ENCODE data around the gene ACADSB. TPM values are rescaled to one million over a fixed set of nuclear protein-coding genes. Genes with fewer than 3 reads are reported as not detected.

Gene ACADSB
- total RNA-seq, 1 donor from 2014 or later, result 14.5 TPM

- DNase-seq, result no peak
These were observed 34.1 kb downstream of the ACADSB start for GRCh38 chr10:123042708-123043408.

DNA sequence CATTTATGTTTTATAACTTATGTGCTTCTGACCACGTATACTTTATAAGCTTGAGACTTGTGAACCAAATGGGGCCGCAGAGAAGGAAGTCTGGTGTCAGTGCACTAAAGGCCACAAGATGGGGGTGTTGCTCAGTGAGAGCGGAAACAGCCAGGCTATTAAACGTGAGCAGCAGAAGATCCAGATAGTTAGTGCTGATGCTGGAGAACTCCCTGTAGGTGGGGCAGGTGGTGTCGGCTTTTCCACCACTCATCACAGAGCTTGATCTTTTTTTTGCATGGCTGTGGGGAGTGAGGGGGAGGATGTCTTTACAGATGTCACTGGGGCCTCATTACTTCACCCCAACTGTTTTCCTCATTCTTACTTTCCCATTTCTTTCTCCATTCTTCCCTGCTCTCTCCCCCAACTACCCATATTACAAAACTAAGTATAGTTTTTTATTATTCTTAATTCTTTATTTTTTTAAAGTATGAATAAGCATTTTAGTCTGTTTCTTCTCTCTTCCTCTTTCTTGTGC is 34.7 kb downstream of the ACADSB start:
- DNase-seq, result peak; percentile 21

DNA sequence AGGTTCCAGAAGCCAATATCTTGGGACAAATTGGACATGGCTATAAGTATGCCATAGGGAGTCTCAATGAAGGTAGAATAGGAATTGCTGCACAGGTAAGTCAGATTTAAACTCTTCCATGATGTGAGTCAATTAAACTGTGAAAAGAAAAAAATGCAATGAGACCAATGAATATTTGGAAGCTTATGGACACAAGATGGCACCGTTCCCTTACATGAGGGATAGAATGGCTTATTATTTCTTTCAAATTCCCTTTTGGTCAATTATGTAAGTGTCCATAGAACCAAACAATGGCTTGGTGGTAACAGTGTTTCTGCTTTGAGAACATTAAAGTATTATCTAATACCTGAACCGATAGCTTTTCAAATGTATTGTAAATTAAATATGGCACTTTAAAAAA is 35.6 kb downstream of the ACADSB start:
- no peak for DNase-seq

GRCh38 chr10:123045961-123046731 is 37.3 kb downstream of the ACADSB start:
- no peak for DNase-seq

- DNase-seq, result no peak
These were observed 49.2 kb downstream of the ACADSB start for GRCh38 chr10:123057968-123058367.

GRCh38 chr10:123061865-123062264 is 53.1 kb downstream of the ACADSB start:
- no peak for DNase-seq

DNA sequence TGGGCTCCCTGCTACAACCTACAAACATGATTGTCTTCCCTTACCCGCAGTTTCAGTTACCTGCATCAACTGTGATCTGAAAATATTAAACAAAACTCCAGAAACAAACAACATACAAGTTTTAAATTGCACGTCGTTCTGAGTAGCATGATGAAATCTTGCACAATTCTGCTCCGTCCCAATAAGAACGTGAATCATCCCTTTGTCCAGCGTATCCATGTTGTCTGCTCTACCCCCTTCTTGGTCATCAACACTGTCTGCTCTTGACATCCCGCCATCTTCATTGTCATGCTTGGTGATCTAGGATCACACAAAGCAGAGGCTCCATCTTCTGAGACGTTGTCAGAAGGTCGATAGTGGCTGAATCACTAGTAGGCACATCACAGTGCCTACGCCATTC is 53.9 kb downstream of the ACADSB start:
- DNase-seq, result no peak

GRCh38 chr10:123068087-123068853 is 59.5 kb downstream of the ACADSB start:
- no peak for DNase-seq

DNA sequence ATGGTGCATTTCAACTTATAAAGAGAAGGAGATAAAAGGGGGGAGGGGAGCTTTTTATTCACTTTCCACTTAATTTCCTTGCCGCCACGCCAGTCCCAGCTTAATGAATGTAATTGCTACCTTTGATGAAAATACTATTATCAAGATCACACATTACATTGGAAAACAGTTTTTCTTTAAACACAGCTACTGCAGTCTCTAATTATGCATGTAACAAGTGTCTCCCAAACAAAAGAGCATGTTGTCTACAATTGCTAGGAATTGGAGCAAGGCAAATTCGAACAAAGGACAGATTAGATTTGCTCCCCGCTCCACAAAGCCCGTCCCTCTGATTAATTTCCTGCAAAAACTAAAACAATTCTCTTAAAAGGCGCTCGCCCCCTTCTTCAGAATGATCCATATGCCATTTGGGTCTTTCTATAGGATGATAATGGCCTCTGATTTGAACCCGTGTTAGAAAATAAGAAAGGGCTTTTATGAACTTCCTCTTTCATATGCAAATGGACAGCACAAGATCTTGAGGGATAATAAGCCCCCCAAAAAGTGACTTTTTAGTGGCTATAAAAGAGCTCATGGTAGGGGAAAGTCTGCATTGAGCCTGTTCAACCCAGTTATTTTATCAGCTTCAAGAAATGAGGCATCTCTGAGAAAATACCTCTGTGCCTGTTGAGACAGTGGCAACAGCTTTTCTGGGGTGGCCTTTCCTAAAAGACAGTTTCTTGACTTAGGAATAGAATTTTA is 60.6 kb downstream of the ACADSB start:
- DNase-seq, result no peak

DNA sequence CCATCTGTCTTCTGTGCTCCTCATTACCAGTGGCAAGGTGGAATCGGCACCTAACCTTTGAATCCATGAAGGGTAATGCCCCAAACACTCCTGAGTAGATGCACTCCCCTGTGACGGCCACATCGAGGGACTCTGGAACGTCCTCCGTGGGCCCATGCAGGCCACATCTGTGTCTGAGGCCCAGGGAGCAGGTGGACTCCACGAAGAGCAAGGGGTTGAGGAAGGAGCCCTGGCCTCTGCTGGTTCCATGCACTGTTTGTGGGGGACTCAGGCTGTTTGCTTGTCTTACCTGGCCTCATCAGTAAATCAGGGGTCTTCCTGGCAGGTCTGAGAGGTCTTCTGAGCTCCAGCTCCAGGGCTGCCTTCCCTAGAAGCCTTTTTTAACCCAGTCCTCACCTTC is 64.4 kb downstream of the ACADSB start:
- DNase-seq, result no peak

- no peak for DNase-seq
These were observed 65.4 kb downstream of the ACADSB start for GRCh38 chr10:123074215-123074614.

- no peak for DNase-seq
These were observed 73.1 kb downstream of the ACADSB start for GRCh38 chr10:123081896-123082295.

DNA sequence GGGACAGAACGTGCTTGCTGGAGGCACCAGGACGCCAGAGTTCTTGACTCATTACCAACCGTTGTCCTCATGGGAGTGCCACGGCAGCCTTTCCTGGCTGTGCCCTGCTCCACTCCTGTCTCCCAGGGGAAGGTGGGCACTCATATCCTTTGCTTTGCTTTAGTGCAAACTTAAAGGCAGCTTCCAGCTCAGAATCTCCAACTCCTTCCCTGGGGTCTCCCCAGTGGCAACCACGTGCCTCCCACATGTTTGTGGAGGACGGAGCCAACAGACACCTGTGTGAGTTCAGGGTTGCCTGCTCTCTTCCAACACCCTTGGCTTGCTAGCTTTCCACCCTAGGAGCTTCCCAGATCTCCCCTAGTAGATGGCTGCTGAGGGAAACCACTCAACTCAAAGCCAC is 75.0 kb downstream of the ACADSB start:
- no peak for DNase-seq

DNA sequence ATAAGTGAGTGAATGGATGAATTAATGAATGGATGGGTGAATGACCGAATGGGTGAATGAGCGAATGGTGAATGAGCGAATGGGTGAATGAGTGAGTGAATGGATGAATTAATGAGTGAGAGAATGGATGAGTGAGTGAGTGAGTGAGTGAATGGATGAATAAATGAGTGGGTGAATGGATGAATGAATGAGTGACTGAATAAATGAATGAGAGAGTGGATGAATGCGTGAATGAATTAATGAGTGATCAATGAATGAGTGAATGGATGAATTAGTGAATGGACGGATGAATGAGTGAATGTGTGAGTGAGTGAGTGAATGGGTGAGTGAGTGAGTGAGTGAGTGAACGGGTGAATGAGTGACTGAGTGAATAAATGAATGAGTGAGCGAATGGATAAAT is 77.5 kb downstream of the ACADSB start:
- DNase-seq, result no peak

DNA sequence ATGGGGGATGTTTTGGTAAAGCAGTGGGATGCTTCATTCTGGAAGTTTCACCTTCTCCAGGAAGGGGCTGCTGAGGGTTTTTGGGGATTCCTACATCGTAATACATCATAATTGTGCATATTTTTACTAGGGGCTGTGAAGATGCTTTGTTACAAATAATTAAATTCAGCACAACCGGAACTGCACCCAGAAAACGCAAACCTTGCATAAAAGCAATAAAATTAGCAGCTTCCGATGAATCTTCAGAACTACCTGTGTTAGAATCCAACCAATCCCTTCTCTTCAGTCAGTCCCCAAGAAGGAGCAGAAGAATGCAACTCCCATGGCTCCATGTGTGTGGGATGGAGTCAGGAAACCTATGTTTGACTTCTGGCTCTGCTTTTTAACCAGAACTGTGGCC is 78.5 kb downstream of the ACADSB start:
- DNase-seq, result no peak

GRCh38 chr10:123087786-123088185 is 79.0 kb downstream of the ACADSB start:
- no peak for DNase-seq

- no peak for DNase-seq
These were observed 84.0 kb downstream of the ACADSB start for GRCh38 chr10:123092635-123093414.

DNA sequence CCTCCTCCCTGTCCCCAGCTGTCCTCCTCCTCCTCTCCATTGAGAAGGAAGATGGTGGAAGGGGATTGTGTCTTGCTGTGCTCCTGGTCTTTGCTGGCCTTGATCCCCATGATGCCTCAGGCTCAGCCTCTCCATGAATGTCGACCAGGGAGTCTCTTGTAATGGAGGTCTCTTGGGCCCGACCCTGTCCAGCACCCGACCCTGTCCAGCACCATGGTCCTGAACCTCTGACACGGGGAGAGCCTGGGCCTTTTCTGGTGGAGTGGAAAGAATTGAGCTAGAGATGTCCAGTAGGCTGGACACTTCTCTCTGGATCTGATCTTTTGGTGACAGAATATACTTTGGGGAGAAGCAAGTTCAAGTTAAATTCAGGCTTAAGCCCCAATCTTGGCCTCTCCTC is 84.7 kb downstream of the ACADSB start:
- DNase-seq, result no peak

DNA sequence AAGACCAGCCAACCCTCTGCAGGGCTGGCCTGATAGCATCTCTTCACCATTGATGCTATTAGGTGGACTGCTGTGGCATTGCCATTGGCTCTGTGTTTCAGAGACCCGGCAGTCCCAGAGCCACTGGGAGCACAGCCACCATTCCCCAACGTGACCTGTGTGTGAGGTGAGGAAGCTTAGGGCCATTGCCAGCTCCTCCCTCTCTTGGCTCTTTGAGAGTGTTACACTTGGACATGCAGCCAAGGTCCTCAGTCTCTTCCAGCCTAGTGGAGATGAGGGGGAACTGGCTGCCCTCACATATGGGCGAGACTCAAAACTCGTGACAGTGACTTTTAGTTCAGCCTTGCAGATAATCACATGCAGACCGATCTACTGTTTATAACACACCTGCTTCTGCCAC is 87.6 kb downstream of the ACADSB start:
- no peak for DNase-seq

- DNase-seq, result no peak
These were observed 88.2 kb downstream of the ACADSB start for GRCh38 chr10:123097039-123097438.

GRCh38 chr10:123100030-123100762 is 91.4 kb downstream of the ACADSB start:
- no peak for DNase-seq

Measured in occipital lobe (tissue), 2 donors.